AG04450 (cell line): ENCODE results near the gene GPR160. TPM values are rescaled to one million over a fixed set of nuclear protein-coding genes. Genes with fewer than 3 reads are reported as not detected.

Experiments used
- CTCF ChIA-PET: fragments of 300-600, 350-600 bp; formaldehyde crosslinking; extraction: SDS; loops from one replicate; lab custom pipeline; 2022; ENCODE audit warnings: antibody characterized with exemption, inconsistent platforms; lab: Charles Lee
- POLR2A ChIA-PET: fragments of 350-600 bp; formaldehyde crosslinking; extraction: SDS; loops from one replicate; lab custom pipeline; 2021; ENCODE audit warnings: antibody characterized with exemption, inconsistent platforms; lab: Yijun Ruan, JAX
- DNase-seq: peaks from one replicate; pipeline ENCODE4 v3.0.0-alpha.2; 2011; ENCODE audit warnings: low read depth, low spot score
- H3K27ac ChIP-seq: one replicate; pipeline ENCODE4 v1.5.1; 2012; ENCODE audit warnings: low read depth, low read length, control low read depth
- H3K27me3 ChIP-seq: one replicate; pipeline ENCODE4 v1.6.0; 2012; ENCODE audit warnings: low read length; ENCODE audit not compliant: control insufficient read depth, insufficient read depth
- H3K4me3 ChIP-seq: 2 replicates; pipeline ENCODE4 v1.5.1; 2011; ENCODE audit warnings: mild to moderate bottlenecking, low read depth, low read length, control low read depth
- H3K9me3 ChIP-seq: 2 replicates; pipeline ENCODE4 v1.5.1; 2012; ENCODE audit warnings: low read length; ENCODE audit not compliant: control insufficient read depth, insufficient read depth
- CTCF ChIP-seq: IDR thresholded peaks from 2 replicates; pipeline ENCODE4 v1.5.1; 2011; ENCODE audit warnings: low read depth, low read length, control low read depth, inconsistent platforms
- polyA plus RNA-seq: library from polyadenylated mRNA; depleted of rRNA; stranded (reverse); fragments of >200 nt; gene quantifications from 2 replicates; pipeline ENCODE4 v1.2.3, GENCODE V29; 2011

Gene GPR160
- polyA plus RNA-seq, 1 experiment, result 0.27 TPM

DNA sequence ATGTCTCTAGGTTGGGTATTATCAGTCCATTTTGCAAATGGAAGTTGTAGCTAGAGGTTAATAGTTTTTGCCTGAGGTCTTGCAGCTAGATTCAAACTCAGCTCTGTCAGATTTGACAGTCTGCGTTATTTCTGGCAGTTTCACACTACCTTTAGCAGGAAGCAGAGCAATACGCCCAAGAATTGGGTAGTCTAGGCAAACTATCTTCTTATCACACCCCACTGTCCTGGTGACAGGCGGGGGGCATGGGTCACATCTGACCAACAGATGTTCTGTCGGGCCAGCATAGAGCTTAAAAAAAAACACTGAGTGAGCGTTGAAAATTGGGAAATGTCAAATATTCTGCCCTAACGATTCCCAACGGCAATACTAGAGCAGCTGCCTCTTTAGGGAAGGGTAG, 5.7 kb downstream of the GPR160 start:
- Histone ChIP-seq H3K9me3 (peaks cover 4% of the 10 kb centered on the region; the same call in 1 of the 2 replicates), H3K27me3 (peaks cover 40% of the 10 kb centered on the region), H3K27ac (no peak overlapping the region), H3K4me3 (no peak overlapping the region)
- CTCF ChIA-PET, result no interaction called here
- POLR2A ChIA-PET, result no interaction called here
- no peak for TF ChIP-seq CTCF
- no peak for DNase-seq

DNA sequence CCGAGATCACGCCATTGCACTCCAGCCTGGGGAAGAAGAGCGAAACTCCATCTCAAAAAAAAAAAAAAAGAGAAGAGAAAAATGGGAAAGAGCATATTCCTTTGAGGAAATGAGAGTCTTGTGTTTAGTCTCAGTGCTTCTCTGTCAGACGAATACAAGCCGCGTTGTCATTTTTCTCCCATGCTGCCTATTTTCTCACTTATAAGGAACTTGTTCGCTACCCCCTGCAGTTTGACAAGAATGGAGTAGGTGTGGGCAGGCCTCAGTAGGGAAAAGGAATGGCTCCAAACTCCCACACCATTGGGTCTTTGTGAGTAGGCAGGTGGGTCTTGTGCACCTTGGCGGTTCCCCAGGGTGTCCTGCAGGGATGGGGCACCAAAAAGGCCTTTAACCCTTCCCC, 6.5 kb downstream of the GPR160 start:
- CTCF ChIA-PET, result no interaction called here
- POLR2A ChIA-PET, result no interaction called here

DNA sequence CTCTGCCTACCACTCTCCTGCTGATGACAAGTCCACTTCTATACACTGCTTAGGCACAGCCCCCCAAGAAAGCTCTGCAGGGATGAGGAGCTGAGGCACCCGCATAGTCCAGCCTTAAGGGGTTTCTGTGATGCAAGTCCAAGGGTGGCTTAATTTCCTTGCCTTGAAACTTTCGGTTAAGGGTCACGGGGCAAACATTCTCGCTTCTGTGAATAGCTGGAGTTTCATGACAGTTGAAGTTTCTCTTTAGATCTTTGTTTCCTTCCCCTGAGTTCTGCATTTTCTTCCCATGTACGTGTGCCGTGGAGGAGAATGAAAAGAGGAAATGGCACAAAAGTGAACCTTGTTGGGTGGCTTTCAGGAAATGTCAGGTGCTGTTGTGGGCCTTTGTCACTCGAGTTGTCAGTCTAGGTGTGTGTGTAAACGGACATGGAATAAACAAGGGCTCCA, 7.0 kb downstream of the GPR160 start:
- Histone ChIP-seq H3K4me3 (no peak overlapping the region), H3K27me3 (peaks cover 27% of the 10 kb centered on the region), H3K9me3 (no peaks in the 10 kb centered on the region), H3K27ac (no peak overlapping the region)
- no peak for TF ChIP-seq CTCF
- DNase-seq, result no peak
- CTCF ChIA-PET, result no interaction called here
- POLR2A ChIA-PET, result no interaction called here

More for the DNA sequence above, 6.5 kb downstream of the GPR160 start:
- TF ChIP-seq CTCF, result no peak
- Histone ChIP-seq H3K27me3 (peaks cover 32% of the 10 kb centered on the region), H3K4me3 (no peak overlapping the region), H3K9me3 (no peaks in the 10 kb centered on the region), H3K27ac (no peak overlapping the region)
- DNase-seq, result no peak

- POLR2A ChIA-PET, result no interaction called here
- DNase-seq, result no peak
- Histone ChIP-seq H3K4me3 (no peak overlapping the region), H3K27me3 (peaks cover 16% of the 10 kb centered on the region), H3K27ac (no peak overlapping the region), H3K9me3 (no peaks in the 10 kb centered on the region)
- TF ChIP-seq CTCF, result no peak
- CTCF ChIA-PET, result interaction anchor here (0.6 to 1.1 kb wide), 2 partner anchors 9 kb away, joined by 3 to 5 read pairs; partner anchors contain the start of gene GPR160
Observed at GRCh38 chr3:170046269-170047132, 8.7 kb downstream of the GPR160 start.

DNA sequence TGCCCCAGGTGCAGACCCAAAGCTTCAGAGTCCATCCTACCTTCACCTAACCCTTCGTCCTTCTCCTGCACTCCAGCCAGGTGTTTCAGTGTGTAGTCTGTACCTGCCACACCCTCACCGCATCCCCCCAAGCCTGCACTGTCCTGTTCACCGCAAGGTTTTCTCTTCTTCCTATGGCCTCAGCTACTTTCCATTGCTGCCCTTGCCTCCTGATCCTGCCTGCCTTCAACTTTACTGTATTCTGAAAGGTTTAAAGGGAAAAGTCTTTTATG, 9.3 kb downstream of the GPR160 start:
- CTCF ChIA-PET, result interaction anchor here (1.1 kb wide), 1 partner anchor 10 kb away, joined by 3 read pairs; the partner anchor contains the start of gene GPR160

More for the DNA sequence above, 9.3 kb downstream of the GPR160 start:
- no peak for DNase-seq
- H3K27ac ChIP-seq, result no peak overlapping the region
- POLR2A ChIA-PET, result no interaction called here
- H3K27me3 ChIP-seq, result peaks cover 10% of the 10 kb centered on the region
- H3K9me3 ChIP-seq, result no peaks in the 10 kb centered on the region
- H3K4me3 ChIP-seq, result no peak overlapping the region
- no peak for TF ChIP-seq CTCF
